IMR-90 (cell line): ENCODE data around the gene CCNL2. TPM values are rescaled to one million over a fixed set of nuclear protein-coding genes. Genes with fewer than 3 reads are reported as not detected.

ENCODE experiments used
- ATAC-seq: fragments of 200-7000 bp; cut with Tn5 transposase; 2 replicates; pipeline ENCODE4 v1.9.1; 2020; ENCODE audit warnings: low read depth, mild to moderate bottlenecking, moderate library complexity
- BruUV-seq: library from RNA; stranded (reverse); fragments of 400-500 nt; replicated peaks from 2 replicates; lab custom pipeline; 2021; lab: Mats Ljungman, UMichigan
- CTCF ChIA-PET: fragments of 300-600 bp; formaldehyde crosslinking; extraction: SDS; loops from one replicate; lab custom pipeline; 2021; ENCODE audit warnings: antibody characterized with exemption; lab: Yijun Ruan, JAX
- POLR2A ChIA-PET: fragments of 300-600 bp; sonication (Branson Sonifier 250); formaldehyde crosslinking; loops from one replicate; lab custom pipeline; 2022; ENCODE audit warnings: antibody characterized with exemption; ENCODE audit not compliant: unreplicated experiment; lab: Charles Lee
- DNase-seq: peaks from one replicate; pipeline ENCODE4 v3.0.0; 2013
- H2AFZ ChIP-seq: replicated peaks from 2 replicates; pipeline ENCODE3; 2013; ENCODE audit warnings: low read length, mild to moderate bottlenecking; ENCODE audit not compliant: poor library complexity
- H2AK5ac ChIP-seq: 2 replicates; pipeline ENCODE4 v1.6.1; 2013; ENCODE audit warnings: low read depth, low read length, inconsistent platforms
- H2AK9ac ChIP-seq: replicated peaks from 2 replicates; pipeline ENCODE3; 2013; ENCODE audit warnings: mild to moderate bottlenecking, low read depth, low read length, moderate library complexity; ENCODE audit not compliant: poor library complexity
- H2BK120ac ChIP-seq: 2 replicates; pipeline ENCODE4 v1.6.1; 2013; ENCODE audit warnings: low read depth, low read length, inconsistent platforms
- H2BK15ac ChIP-seq: 3 replicates; pipeline ENCODE4 v1.6.1; 2013; ENCODE audit warnings: low read depth, low read length, inconsistent platforms
- H2BK20ac ChIP-seq: 2 replicates; pipeline ENCODE4 v1.6.1; 2013; ENCODE audit warnings: low read depth, mild to moderate bottlenecking, inconsistent platforms, low read length, moderate library complexity
- H2BK5ac ChIP-seq: 2 replicates; pipeline ENCODE4 v1.6.1; 2013; ENCODE audit warnings: mild to moderate bottlenecking, low read depth, low read length, inconsistent platforms; ENCODE audit not compliant: poor library complexity, severe bottlenecking
- H3K14ac ChIP-seq: replicated peaks from 2 replicates; pipeline ENCODE4 v1.6.1; 2013; ENCODE audit warnings: low read depth, low read length, inconsistent platforms
- H3K18ac ChIP-seq: 2 replicates; pipeline ENCODE4 v1.6.1; 2013; ENCODE audit warnings: low read depth, low read length, control low read depth
- H3K23ac ChIP-seq: 2 replicates; pipeline ENCODE4 v1.6.1; 2013; ENCODE audit warnings: low read depth, low read length, inconsistent platforms
- H3K27ac ChIP-seq: 2 replicates; pipeline ENCODE4 v1.5.1; 2013; ENCODE audit warnings: mild to moderate bottlenecking, control low read depth, low read length; ENCODE audit not compliant: insufficient read depth
- H3K27me3 ChIP-seq: 2 replicates; pipeline ENCODE4 v1.6.1; 2013; ENCODE audit warnings: low read length; ENCODE audit not compliant: control insufficient read depth, insufficient read depth
- H3K36me3 ChIP-seq: 2 replicates; pipeline ENCODE4 v1.6.1; 2013; ENCODE audit warnings: low read length, mixed read lengths; ENCODE audit not compliant: control insufficient read depth, insufficient read depth
- H3K4ac ChIP-seq: 2 replicates; pipeline ENCODE4 v1.6.1; 2013; ENCODE audit warnings: low read depth, low read length, inconsistent platforms
- H3K4me1 ChIP-seq: 2 replicates; pipeline ENCODE4 v1.6.1; 2013; ENCODE audit warnings: low read length, mixed read lengths; ENCODE audit not compliant: control insufficient read depth, insufficient read depth
- H3K4me2 ChIP-seq: 2 replicates; pipeline ENCODE4 v1.6.1; 2013; ENCODE audit warnings: low read depth, mild to moderate bottlenecking, control low read depth, low read length, moderate library complexity
- H3K4me3 ChIP-seq: 2 replicates; pipeline ENCODE4 v1.5.1; 2013; ENCODE audit warnings: low read depth, mild to moderate bottlenecking, control low read depth, low read length, moderate library complexity; ENCODE audit not compliant: insufficient read depth
- H3K56ac ChIP-seq: 2 replicates; pipeline ENCODE4 v1.6.1; 2013; ENCODE audit warnings: low read length, inconsistent platforms; ENCODE audit not compliant: insufficient read depth; ENCODE audit errors: extremely low read depth
- H3K79me1 ChIP-seq, 2 experiments: 2 replicates each; pipeline ENCODE4 v1.6.1; 2013; ENCODE audit warnings: low read length in 2 of 2, inconsistent platforms in 1 of 2, low read depth in 1 of 2
- H3K9ac ChIP-seq: 2 replicates; pipeline ENCODE4 v1.6.1; 2013; ENCODE audit warnings: low read depth, low read length, control low read depth
- H3K9me1 ChIP-seq: 2 replicates; pipeline ENCODE4 v1.6.1; 2013; ENCODE audit warnings: low read length, inconsistent platforms; ENCODE audit not compliant: insufficient read depth
- H3K9me3 ChIP-seq: 2 replicates; pipeline ENCODE4 v1.6.1; 2013; ENCODE audit warnings: low read length; ENCODE audit not compliant: control insufficient read depth, insufficient read depth
- H4K20me1 ChIP-seq: 2 replicates; pipeline ENCODE4 v1.6.1; 2013; ENCODE audit warnings: low read length, inconsistent platforms; ENCODE audit not compliant: insufficient read depth
- H4K5ac ChIP-seq: 2 replicates; pipeline ENCODE4 v1.6.1; 2013; ENCODE audit warnings: mild to moderate bottlenecking, low read depth, low read length, control low read depth
- H4K8ac ChIP-seq, 2 experiments: 2 replicates each; pipeline ENCODE4 v1.6.1; 2013; ENCODE audit warnings: low read depth in 2 of 2, low read length in 2 of 2, control low read depth in 1 of 2, inconsistent platforms in 1 of 2
- H4K91ac ChIP-seq: 2 replicates; pipeline ENCODE4 v1.6.1; 2013; ENCODE audit warnings: low read depth, low read length, inconsistent platforms; ENCODE audit not compliant: insufficient read depth
- BHLHE40 ChIP-seq: fragments of 150-350 bp; IDR thresholded peaks from 2 replicates; pipeline ENCODE4 v1.6.1; 2016; ENCODE audit warnings: mild to moderate bottlenecking, low read depth, low read length
- CEBPB ChIP-seq: IDR thresholded peaks from 2 replicates; pipeline ENCODE4 v1.6.1; 2012; ENCODE audit warnings: low read depth, low read length, improper control_type of control experiment
- CHD1 ChIP-seq: IDR thresholded peaks from 2 replicates; pipeline ENCODE4 v1.6.1; 2012; ENCODE audit warnings: low read depth, low read length, improper control_type of control experiment
- FOS ChIP-seq: fragments of 150-350 bp; IDR thresholded peaks from 2 replicates; pipeline ENCODE4 v1.6.1; 2016; ENCODE audit warnings: low read depth, low read length
- MAFK ChIP-seq: IDR thresholded peaks from 2 replicates; pipeline ENCODE4 v1.6.1; 2012; ENCODE audit warnings: low read depth, low read length, improper control_type of control experiment
- MAZ ChIP-seq: IDR thresholded peaks from 2 replicates; pipeline ENCODE4 v1.6.1; 2012; ENCODE audit warnings: low read depth, mild to moderate bottlenecking, low read length, improper control_type of control experiment, moderate library complexity, borderline replicate concordance
- MXI1 ChIP-seq: IDR thresholded peaks from 2 replicates; pipeline ENCODE4 v1.6.1; 2012; ENCODE audit warnings: low read depth, mild to moderate bottlenecking, low read length, moderate library complexity, borderline replicate concordance
- NFE2L2 ChIP-seq: fragments of 150-350 bp; IDR thresholded peaks from 2 replicates; pipeline ENCODE4 v1.6.1; 2016; ENCODE audit warnings: low read depth, mild to moderate bottlenecking, low read length
- POLR2A ChIP-seq: IDR thresholded peaks from 2 replicates; pipeline ENCODE4 v1.6.1; 2012; ENCODE audit warnings: mild to moderate bottlenecking, low read depth, low read length
- RAD21 ChIP-seq: IDR thresholded peaks from 2 replicates; pipeline ENCODE4 v1.6.1; 2012; ENCODE audit warnings: low read length, improper control_type of control experiment
- RCOR1 ChIP-seq: IDR thresholded peaks from 2 replicates; pipeline ENCODE4 v1.6.1; 2012; ENCODE audit warnings: mild to moderate bottlenecking, low read length, improper control_type of control experiment; ENCODE audit not compliant: insufficient replicate concordance
- RFX5 ChIP-seq: IDR thresholded peaks from 2 replicates; pipeline ENCODE4 v1.8.0; 2012; ENCODE audit warnings: low read depth, mild to moderate bottlenecking, low read length, moderate library complexity
- SMC3 ChIP-seq: fragments of 150-350 bp; IDR thresholded peaks from 2 replicates; pipeline ENCODE4 v1.6.1; 2016; ENCODE audit warnings: low read depth, mild to moderate bottlenecking, antibody characterized with exemption, low read length, moderate library complexity
- USF2 ChIP-seq: fragments of 150-350 bp; IDR thresholded peaks from 2 replicates; pipeline ENCODE4 v1.6.1; 2017; ENCODE audit warnings: mild to moderate bottlenecking, antibody characterized with exemption, low read length, low read depth
- WGBS, 2 experiments: methylation state at CpG; one replicate each; pipeline versions ENCODE4 v1.1.5 to v1.1.7; 2013; ENCODE audit warnings: missing lambda C conversion rate in 2 of 2; ENCODE audit not compliant: insufficient read length in 1 of 2; ENCODE audit errors: extremely low coverage in 2 of 2; 5-methylcytosine and 5-hydroxymethylcytosine counted together
- dilution Hi-C: fragments of 300-500 bp; cut with HindIII; formaldehyde crosslinking; loops from one replicate; pipeline ENCODE4 v1.14.3; 2018; ENCODE audit warnings: low sequenced_read_pairs; ENCODE audit not compliant: unreplicated experiment
- in situ Hi-C: fragments of 300-500 bp; cut with MboI; formaldehyde crosslinking; loops from 3 replicates; pipeline ENCODE4 v1.14.3; 2019; ENCODE audit warnings: low sequenced_read_pairs, inconsistent platforms, mixed read lengths
- intact Hi-C: fragments of 100-400 bp; cut with micrococcal nuclease; formaldehyde crosslinking; loops from 2 replicates; pipeline ENCODE4 v1.10.0; 2022
- polyA plus RNA-seq, 3 experiments: library from polyadenylated mRNA; depleted of rRNA; stranded (reverse); fragments of >200 nt; gene quantifications; 2 replicates each; pipeline ENCODE4 v1.2.3, GENCODE V29; 2012; ENCODE audit warnings: low replicate concordance in 1 of 3
- total RNA-seq: library from RNA; depleted of rRNA; stranded (reverse); fragments of >200 nt; gene quantifications from 2 replicates; pipeline ENCODE4 v1.2.3, GENCODE V29; 2012
- TF ChIP-seq, protein P1 (sequence below): conservative IDR thresholded peaks from 2 replicates; pipeline ENCODE4 v1.5.1; 2012; ENCODE audit warnings: mild to moderate bottlenecking, low read depth, low read length, improper control_type of control experiment
- TF ChIP-seq, protein P2 (sequence below): fragments of 150-350 bp; IDR thresholded peaks from 2 replicates; pipeline ENCODE4 v1.6.1; 2016; ENCODE audit warnings: low read depth, mild to moderate bottlenecking, low read length, moderate library complexity, borderline replicate concordance

CCNL2 gene
- total and polyA plus RNA-seq, 2 of the 4 experiments (the other 2 are of a cell fraction) = 53.9 to 239 TPM

- Histone ChIP-seq H3K9me3 (no peaks in the 10 kb centered on the region), H2BK20ac (no peak overlapping the region), H3K27ac (no peak overlapping the region), H3K9me1 (no peaks in the 10 kb centered on the region; the same call in 1 of the 2 replicates), H3K27me3 (no peaks in the 10 kb centered on the region), H4K5ac (no peak overlapping the region), H3K79me1 (peaks cover 12 to 40% of the 10 kb centered on the region in 2 experiments), H3K4me3 (no peak overlapping the region), H2BK5ac (no peak overlapping the region), H4K91ac (no peak overlapping the region), H3K9ac (no peak overlapping the region), H3K4ac (no peak overlapping the region), H3K18ac (no peak overlapping the region), H3K4me2 (no peak overlapping the region), H4K8ac (no peak overlapping the region), H2AK9ac (no peak overlapping the region), H2AK5ac (no peak overlapping the region), H3K14ac (no peak overlapping the region), H4K20me1 (peaks cover 16% of the 10 kb centered on the region; the same call in 1 of the 2 replicates), H2BK15ac (no peak overlapping the region), H3K4me1 (no peaks in the 10 kb centered on the region), H3K36me3 (peaks cover 68% of the 10 kb centered on the region), H2AFZ (no peak overlapping the region), H2BK120ac (no peak overlapping the region), H3K23ac (no peak overlapping the region), H3K56ac (no peak overlapping the region)
- CTCF ChIA-PET = interaction anchor here (1.3 kb wide), 1 partner anchor 11 kb away, joined by 3 read pairs; the partner anchor contains the start of gene CCNL2
- in situ Hi-C loops = no loop called here
- dilution Hi-C loops = no loop called here
- no TSS peak for BruUV-seq
- TF ChIP-seq SMC3 (no peak), MAFK (no peak), CHD1 (no peak), RAD21 (no peak), NFE2L2 (no peak), RFX5 (no peak), FOS (no peak), USF2 (no peak), RCOR1 (no peak), POLR2A (no peak), MXI1 (no peak), CEBPB (no peak), BHLHE40 (no peak), MAZ (no peak)
- TF ChIP-seq, protein P1, sequence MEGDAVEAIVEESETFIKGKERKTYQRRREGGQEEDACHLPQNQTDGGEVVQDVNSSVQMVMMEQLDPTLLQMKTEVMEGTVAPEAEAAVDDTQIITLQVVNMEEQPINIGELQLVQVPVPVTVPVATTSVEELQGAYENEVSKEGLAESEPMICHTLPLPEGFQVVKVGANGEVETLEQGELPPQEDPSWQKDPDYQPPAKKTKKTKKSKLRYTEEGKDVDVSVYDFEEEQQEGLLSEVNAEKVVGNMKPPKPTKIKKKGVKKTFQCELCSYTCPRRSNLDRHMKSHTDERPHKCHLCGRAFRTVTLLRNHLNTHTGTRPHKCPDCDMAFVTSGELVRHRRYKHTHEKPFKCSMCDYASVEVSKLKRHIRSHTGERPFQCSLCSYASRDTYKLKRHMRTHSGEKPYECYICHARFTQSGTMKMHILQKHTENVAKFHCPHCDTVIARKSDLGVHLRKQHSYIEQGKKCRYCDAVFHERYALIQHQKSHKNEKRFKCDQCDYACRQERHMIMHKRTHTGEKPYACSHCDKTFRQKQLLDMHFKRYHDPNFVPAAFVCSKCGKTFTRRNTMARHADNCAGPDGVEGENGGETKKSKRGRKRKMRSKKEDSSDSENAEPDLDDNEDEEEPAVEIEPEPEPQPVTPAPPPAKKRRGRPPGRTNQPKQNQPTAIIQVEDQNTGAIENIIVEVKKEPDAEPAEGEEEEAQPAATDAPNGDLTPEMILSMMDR = no peak
- TF ChIP-seq, protein P2, sequence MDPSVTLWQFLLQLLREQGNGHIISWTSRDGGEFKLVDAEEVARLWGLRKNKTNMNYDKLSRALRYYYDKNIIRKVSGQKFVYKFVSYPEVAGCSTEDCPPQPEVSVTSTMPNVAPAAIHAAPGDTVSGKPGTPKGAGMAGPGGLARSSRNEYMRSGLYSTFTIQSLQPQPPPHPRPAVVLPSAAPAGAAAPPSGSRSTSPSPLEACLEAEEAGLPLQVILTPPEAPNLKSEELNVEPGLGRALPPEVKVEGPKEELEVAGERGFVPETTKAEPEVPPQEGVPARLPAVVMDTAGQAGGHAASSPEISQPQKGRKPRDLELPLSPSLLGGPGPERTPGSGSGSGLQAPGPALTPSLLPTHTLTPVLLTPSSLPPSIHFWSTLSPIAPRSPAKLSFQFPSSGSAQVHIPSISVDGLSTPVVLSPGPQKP = no peak
- WGBS, 2 experiments = 97% methylated on average over 5 of the region's 16 CpGs; no CpG with 5 or more reads in 1 of the 2 experiments
- DNase-seq (no peak), ATAC-seq (no peak)
- POLR2A ChIA-PET = no interaction called here
- intact Hi-C loops = no loop called here
Measured at GRCh38 chr1:1388078-1388472, 11.1 kb downstream of the CCNL2 start.
